CD4-positive, alpha-beta T cell treated with Interleukin-17A for 4 hours (primary cell): ENCODE measurements around the gene IGF2BP1.
A peak's percentile ranks its signal among the peaks of the same experiment; 100 is the strongest.

Experiments
- DNase-seq: peaks from one replicate; pipeline ENCODE4 v3.0.0-alpha.2; 2020; ENCODE audit warnings: mixed read lengths

Gene IGF2BP1

GRCh38 chr17:48997103-48997826, at the start of gene IGF2BP1:
IGF2BP1 (plus strand) TSS chr17:48997385; CDS start chr17:48997746, 361 bp downstream.
- peak; percentile 32 for DNase-seq

DNA sequence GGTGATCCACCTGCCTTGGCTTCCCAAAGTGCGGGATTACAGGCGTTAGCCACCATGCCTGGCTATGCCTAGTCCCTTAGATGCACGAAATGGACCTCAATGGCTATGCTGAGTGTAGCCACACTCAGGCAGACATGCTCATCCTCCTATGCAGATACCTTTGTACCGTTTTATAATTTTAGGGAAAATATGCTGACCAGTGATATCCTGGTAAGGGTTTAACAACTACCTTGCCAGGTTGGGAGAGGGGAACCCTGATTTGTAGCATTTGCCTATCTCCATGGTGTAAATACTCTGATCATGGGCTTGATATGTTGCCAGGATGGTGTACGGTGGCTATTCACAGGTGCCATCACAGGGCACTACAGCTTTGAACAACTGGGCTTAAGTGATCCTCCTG, 45.6 kb upstream of the IGF2BP1 start:
- no peak for DNase-seq

DNA sequence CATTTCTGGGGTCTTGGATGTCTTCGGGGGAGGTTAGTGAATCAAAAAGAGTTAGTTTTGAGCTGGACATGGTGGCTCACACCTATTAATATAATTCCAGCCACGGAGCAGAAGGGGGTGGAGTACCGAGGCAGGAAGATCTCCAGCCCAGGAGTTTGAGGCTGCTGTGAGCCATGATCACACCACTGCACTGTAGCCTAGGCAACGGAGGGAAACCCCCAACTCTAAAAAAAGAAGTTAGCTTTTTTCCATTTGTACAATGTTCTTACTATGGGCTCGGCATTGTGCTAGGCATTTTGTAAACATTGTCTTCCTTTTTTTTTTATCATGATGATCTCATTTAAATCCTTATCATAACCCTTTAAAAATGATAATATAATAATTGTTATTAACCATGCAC, 44.3 kb upstream of the IGF2BP1 start:
- DNase-seq, result no peak

GRCh38 chr17:48954300-48954755, 42.9 kb upstream of the IGF2BP1 start:
- no peak for DNase-seq

- DNase-seq, result no peak
Observed at GRCh38 chr17:48960834-48961515, 36.2 kb upstream of the IGF2BP1 start.

DNA sequence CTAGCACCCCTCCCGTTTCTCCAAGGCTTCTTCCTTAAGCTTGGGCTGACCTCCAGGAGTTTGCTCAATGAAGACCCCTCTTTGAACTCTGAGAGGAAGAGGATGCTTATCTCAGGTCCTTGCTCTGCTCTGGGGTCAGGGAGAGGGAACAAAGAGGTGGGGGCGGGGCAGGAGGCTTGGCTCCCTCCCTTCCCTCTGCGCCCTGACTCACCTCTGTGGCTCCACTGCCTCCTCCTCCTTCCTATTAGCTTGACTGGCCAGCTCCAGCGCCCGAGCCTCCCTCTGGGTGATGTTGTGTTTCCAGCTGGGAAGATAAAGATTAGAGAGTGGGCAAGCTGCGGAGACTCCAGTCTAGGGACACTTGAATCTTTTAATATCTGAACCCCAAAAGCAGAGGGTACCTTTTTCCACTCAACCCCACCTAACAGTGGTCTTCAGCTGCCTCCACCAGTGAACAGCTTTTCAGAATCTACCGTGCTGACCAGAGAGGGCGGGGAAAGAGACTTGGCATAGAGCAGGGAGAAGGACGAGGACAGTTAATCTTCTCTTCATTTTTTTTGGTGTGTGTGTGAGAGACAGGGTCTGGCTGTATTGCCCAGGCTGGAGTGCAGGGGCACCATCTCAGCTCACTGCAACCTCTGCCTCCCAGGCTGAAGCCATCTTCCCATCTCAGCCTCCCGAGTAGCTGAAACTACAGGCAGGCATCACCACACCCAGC, 35.5 kb upstream of the IGF2BP1 start:
- no peak for DNase-seq

DNA sequence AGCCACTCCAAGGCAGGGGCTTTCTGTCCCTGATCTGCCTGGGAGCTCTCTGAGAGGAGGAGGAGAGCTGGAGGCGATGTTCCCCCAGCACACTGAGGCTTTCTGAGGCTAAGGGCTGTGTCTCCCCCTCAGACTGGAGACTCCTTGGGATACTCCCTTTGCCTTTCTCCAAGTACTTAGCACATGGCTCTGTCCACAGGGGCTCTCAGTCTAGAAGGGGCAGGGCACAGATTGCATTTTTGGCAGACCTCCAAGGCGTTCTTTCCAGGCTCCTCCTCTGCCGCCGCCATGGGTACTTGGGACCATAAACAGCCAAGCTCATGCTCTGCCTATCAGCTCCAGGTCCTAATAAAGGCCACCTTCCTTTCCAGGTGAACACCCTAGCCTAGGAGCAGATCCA, 27.0 kb upstream of the IGF2BP1 start:
- DNase-seq, result no peak

DNA sequence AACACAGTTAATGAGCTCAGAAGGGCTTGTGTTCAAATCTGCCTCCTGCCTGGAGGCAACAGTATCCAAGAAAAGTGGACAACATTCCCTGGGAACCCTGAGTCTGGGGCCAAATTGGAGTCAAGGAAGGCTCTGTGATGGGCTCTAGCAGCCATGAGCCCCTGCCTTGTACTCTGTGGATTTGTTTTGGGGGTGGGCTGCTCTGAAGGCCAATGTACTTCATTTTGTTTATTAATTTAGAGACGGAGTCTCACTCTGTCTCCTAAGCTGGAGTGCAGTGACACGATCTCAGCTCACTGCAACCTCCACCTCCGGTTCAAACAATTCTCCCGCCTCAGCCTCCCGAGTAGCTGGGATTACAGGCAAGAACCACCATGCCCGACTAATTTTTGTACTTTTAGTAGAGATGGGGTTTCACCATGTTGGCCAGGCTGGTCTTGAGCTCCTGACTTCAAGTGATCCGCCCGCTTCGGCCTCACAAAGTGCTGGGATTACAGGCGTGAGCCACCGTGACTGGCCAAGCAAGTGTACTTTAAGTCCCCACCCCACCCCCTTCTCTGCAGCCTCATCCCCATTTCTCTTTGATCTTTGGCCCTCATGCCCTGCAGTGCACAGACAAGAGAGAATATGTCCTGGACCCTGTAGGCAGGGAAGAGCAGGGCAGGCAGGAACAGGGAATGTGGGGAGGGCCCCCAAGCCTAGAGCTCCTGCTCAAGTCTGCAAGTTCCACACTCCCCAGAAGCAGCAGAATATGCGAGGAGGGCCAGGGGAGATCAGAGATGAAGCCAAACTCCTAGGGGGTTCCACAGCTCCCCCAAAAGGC, 26.1 kb upstream of the IGF2BP1 start:
- no peak for DNase-seq

- DNase-seq, result no peak
Observed at GRCh38 chr17:48972749-48973097, 24.5 kb upstream of the IGF2BP1 start.

DNA sequence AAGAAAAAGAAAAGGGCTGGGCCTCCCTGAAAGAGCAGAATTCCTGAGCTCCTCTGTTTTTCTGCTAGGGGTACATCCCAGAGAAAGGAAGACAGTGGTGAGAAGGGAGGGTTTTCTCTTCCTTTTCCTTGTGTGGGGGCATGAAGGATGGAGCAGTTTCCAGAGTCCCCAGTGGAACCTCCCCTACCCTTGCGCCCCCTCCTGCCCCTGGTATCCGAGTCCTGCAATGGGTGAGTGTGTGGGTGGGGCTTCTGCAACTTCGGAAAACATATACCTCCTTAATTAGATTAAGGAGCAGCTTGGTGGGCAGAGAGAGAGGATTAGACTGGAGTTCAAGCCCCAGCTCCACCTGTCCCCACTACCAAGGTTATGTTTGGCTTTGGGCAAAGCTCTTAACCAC, 23.4 kb upstream of the IGF2BP1 start:
- DNase-seq, result no peak

DNA sequence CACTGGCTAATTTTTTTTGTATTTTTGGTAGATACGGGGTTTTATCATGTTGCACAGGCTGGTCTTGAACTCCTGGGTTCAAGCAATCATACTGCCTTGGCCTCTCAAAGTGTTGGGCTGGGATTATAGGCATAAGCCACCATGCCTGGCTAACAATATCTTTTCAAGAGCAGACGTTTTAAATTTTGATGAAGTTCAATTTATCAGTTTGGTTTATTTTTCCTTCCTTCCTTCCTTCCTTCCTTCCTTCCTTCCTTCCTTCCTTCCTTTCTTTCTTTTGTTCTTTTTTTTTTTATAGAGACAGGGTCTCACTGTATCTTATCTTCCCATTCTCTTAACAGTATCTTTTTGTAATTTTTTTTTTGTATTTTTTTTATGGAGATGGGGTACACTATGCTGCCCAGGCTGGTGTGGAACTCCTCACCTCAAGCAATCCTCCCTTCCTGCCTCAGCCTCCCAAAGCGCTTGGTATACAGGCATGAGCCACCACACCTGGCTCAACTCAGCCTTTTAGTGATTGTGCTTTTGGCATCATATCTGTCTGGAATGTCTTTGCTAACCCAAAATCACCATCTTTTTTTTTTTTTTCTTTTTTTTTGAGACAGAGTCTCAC, 15.2 kb upstream of the IGF2BP1 start:
- DNase-seq, result no peak

DNA sequence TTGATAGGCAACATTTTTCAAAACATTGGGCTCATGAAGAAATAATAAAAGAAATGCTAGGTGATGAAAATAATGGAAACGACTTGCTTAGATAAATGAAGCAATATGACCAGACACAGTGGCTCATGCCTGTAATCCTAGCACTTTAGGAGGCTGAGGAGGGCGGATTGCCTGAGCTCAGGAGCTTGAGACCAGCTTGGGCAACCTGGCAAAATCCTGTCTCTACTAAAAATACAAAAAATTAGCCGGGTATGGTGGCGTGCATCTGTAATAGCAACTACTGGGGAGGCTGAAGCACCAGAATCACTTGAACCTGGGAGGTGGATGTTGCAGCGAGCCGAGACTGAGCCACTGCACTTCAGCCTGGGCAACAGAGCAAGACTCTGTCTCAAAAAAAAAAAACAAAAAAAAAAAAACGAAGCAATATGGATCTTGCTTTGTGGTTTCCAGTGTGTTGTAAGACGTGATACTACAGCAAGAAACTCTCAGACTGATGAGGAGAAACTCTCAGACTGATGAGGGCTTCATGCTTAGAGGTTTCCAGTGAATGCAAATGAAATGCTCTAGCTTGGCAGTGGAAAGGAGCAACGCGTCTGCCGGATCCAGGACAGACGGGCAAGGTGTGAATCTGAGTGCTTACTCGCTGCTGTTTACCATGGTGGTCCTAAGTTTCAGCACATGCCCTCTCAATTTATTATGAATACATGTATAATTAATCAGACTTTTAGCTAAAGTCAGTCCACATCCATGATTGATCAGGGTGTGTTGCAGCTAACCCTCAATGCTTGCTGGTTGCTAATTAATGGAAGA, 11.5 kb upstream of the IGF2BP1 start:
- no peak for DNase-seq

DNA sequence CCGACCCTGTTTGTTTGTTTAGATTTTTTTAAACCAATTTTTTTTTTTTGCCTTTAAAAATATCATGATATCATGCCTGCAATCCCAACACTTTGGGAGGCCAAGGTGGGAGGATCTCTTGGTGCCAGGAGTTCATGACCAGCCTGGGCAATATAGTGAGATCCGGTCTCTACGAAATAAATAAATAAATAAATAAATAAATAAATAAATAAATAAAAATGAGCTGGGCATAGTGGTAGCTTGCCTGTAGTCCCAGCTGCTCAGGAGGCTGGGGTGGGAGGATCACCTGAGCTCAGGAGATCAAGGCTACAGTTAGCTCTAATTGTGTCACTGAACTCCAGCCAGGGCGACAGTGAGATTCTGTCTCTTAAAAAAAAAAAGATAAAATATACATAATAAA, 8.1 kb upstream of the IGF2BP1 start:
- no peak for DNase-seq

GRCh38 chr17:48990882-48991357, 6.3 kb upstream of the IGF2BP1 start:
- no peak for DNase-seq

- DNase-seq, result no peak
Observed at GRCh38 chr17:48992444-48992843, 4.7 kb upstream of the IGF2BP1 start.

GRCh38 chr17:48993305-48993704, 3.9 kb upstream of the IGF2BP1 start:
- DNase-seq, result no peak

DNA sequence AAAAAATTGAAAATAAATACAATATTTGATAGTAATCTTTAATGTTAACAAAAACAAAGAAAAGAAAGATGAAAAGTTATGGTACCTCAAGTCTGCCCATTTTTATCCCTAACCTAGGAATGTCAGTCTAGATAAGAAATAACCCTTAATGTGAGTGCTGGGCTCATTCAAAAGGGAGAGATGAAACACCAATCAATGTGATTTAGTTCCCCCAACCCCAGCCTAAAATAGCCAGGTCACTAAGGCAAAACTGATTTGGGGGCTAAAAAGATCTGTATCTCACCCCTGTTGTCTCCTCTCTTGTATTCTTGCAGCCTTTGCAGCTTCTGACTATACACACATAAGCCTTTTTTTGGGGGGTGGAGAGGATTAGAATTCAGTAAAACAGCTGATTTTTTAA, 3.2 kb upstream of the IGF2BP1 start:
- DNase-seq, result no peak

GRCh38 chr17:48994549-48995303, 2.5 kb upstream of the IGF2BP1 start:
- DNase-seq, result no peak

GRCh38 chr17:48995304-48995973, 1.7 kb upstream of the IGF2BP1 start:
- peak; percentile 5 for DNase-seq
